Measurements from ENCODE around the gene VWA3A. TPM values are rescaled to one million over a fixed set of nuclear protein-coding genes. Genes with fewer than 3 reads are reported as not detected.
"Not testable (repeated sequence)": the region's sequence is repeated elsewhere in the genome, so short reads cannot be mapped to it uniquely, and the experiment has no call there.

Gene VWA3A
- total RNA-seq, 1 donor from 2014 or later: 2.6 TPM

DNA sequence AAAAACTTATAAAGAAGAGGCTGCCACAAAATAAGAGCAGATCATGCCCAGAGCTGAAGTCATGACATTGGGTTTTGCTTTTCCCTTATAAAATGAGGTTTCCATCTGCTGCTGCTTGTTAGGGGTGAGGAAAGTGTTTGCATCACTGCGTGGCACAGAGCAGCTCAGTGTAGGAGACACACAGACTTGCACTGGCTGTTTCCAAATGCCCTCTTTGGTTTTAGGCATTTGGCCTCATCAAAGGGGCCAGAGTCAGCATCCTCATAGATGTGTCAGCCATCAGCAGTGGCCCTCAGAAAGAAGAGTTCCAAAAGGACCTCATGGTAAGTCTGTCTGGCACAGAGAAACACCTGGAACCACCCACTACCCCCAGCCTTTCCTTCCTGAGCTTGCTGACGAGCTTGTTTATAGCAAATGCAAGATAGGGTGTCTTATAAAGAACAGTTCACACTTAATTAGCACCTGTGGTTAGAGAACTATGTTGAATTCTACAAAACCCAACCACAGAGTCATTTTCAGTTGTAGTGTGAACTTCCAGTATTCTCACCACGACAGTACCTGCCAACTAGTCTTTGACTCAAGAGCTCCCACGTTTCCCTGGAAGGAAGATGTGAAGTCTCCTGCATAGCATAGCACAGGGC, 17.0 kb downstream of the VWA3A start:
- H3K27ac ChIP-seq: no peak overlapping the region
- no peaks in the 10 kb centered on the region for H3K36me3 ChIP-seq
- no peaks in the 10 kb centered on the region for H3K27me3 ChIP-seq
- TF ChIP-seq, protein P1, sequence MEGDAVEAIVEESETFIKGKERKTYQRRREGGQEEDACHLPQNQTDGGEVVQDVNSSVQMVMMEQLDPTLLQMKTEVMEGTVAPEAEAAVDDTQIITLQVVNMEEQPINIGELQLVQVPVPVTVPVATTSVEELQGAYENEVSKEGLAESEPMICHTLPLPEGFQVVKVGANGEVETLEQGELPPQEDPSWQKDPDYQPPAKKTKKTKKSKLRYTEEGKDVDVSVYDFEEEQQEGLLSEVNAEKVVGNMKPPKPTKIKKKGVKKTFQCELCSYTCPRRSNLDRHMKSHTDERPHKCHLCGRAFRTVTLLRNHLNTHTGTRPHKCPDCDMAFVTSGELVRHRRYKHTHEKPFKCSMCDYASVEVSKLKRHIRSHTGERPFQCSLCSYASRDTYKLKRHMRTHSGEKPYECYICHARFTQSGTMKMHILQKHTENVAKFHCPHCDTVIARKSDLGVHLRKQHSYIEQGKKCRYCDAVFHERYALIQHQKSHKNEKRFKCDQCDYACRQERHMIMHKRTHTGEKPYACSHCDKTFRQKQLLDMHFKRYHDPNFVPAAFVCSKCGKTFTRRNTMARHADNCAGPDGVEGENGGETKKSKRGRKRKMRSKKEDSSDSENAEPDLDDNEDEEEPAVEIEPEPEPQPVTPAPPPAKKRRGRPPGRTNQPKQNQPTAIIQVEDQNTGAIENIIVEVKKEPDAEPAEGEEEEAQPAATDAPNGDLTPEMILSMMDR (IDR thresholded peaks at IDR 0.05): no peak
- intact Hi-C loops (cut with DNase I): loop anchor here (10.0 kb wide), 1 partner anchor 75 kb away; no protein-coding TSS in a partner anchor
- DNase-seq (no peak), ATAC-seq (no peak)
- no peak overlapping the region for H3K4me3 ChIP-seq
- no peaks in the 10 kb centered on the region for H3K4me1 ChIP-seq
- no peaks in the 10 kb centered on the region for H3K9me3 ChIP-seq

- H3K4me1 ChIP-seq; ATAC-seq; intact Hi-C loops (cut with DNase I); H3K9me3 ChIP-seq; H3K36me3 ChIP-seq; H3K4me3 ChIP-seq; H3K27ac ChIP-seq; H3K27me3 ChIP-seq; DNase-seq: not testable (repeated sequence)
Observed at GRCh38 chr16:22111629-22112028, 19.3 kb downstream of the VWA3A start.

GRCh38 chr16:22116095-22116700, 23.9 kb downstream of the VWA3A start:
- no peak for ATAC-seq
- intact Hi-C loops (cut with DNase I): no loop called here

DNA sequence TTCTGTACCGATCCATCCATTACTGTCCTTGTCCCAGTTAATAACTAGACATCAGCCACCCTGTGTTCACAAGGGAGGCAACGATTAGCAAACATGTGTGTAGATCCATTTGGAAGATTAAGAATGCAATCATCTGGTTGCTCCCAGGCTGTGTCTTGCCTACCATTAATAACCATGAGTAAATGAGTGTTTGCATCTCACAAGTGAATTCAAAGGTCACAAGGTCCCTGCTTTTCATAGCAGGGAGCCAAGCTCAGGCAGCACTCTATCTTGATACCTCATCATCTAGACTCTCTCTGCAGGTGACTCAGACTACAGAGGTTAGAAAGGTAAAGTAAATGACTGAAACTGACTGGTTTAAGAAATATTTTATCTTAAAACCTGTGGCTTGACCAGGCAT, 25.3 kb downstream of the VWA3A start:
- TF ChIP-seq, protein P1 (IDR thresholded peaks at IDR 0.05): no peak
- no peaks in the 10 kb centered on the region for H3K9me3 ChIP-seq
- no peak overlapping the region for H3K27ac ChIP-seq
- DNase-seq: no peak
- H3K27me3 ChIP-seq: no peaks in the 10 kb centered on the region
- no peak for ATAC-seq
- no peak overlapping the region for H3K4me3 ChIP-seq
- intact Hi-C loops (cut with DNase I): no loop called here
- no peaks in the 10 kb centered on the region for H3K36me3 ChIP-seq
- H3K4me1 ChIP-seq: no peaks in the 10 kb centered on the region

More at GRCh38 chr16:22116095-22116700, 23.9 kb downstream of the VWA3A start:
- Histone ChIP-seq H3K36me3 (no peaks in the 10 kb centered on the region), H3K27ac (no peak overlapping the region), H3K4me3 (no peak overlapping the region), H3K4me1 (no peaks in the 10 kb centered on the region), H3K27me3 (no peaks in the 10 kb centered on the region), H3K9me3 (no peaks in the 10 kb centered on the region)
- no peak for DNase-seq
- TF ChIP-seq, protein P1 (IDR thresholded peaks at IDR 0.05): no peak

DNA sequence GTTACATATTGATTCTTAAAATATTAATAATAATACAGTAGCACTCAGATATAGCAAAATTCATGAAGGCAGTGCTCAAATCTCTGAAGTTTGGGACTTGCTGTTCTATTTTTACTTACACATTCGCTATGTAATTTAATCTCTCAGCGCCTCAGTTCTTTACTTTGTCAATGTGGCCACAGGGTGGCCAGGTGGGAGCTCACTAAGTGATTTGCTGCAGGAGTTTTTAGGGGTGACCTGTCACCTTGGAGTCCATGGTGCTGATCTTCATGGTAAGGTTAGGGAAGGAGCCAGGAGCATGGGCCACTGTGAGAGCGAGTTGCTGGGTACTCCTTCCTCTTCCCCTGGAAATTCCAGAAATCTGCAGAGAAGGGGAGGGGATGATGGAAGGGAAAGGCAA, 28.1 kb downstream of the VWA3A start:
- Histone ChIP-seq H3K36me3 (no peaks in the 10 kb centered on the region), H3K4me3 (no peak overlapping the region), H3K9me3 (no peaks in the 10 kb centered on the region), H3K27me3 (no peaks in the 10 kb centered on the region), H3K27ac (no peak overlapping the region), H3K4me1 (no peaks in the 10 kb centered on the region)
- ATAC-seq (no peak), DNase-seq (no peak)
- TF ChIP-seq, protein P1 (IDR thresholded peaks at IDR 0.05): no peak
- intact Hi-C loops (cut with DNase I): no loop called here

DNA sequence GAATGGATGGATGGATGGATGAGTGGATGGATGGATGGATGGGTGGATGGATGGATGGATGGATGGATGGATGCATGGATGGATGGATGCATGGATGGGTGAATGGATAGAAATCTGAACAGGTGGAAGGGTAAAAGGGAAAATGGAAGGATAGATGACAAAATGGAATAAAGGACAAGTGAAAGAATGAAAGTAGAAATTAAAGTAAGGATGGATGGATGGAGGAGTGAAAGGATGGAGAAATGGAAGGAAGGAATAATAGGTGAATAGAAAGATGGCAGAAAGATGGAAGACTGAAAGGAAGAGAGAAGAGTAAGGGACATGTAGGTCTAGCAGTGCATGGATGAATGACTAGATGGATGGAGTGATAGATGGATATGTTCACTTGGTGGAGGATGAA, 29.9 kb downstream of the VWA3A start:
- no peaks in the 10 kb centered on the region for H3K36me3 ChIP-seq
- DNase-seq (no peak), ATAC-seq (no peak)
- no peaks in the 10 kb centered on the region for H3K9me3 ChIP-seq
- H3K27me3 ChIP-seq: no peaks in the 10 kb centered on the region
- H3K27ac ChIP-seq: no peak overlapping the region
- H3K4me1 ChIP-seq: no peaks in the 10 kb centered on the region
- TF ChIP-seq, protein P1 (IDR thresholded peaks at IDR 0.05): no peak
- intact Hi-C loops (cut with DNase I): no loop called here
- H3K4me3 ChIP-seq: no peak overlapping the region
